Skin of body (tissue), 2 donors: ENCODE measurements around the gene REXO5. TPM values are rescaled to one million over a fixed set of nuclear protein-coding genes. Genes with fewer than 3 reads are reported as not detected.
"Not testable (repeated sequence)": the region's sequence is repeated elsewhere in the genome, so short reads cannot be mapped to it uniquely, and the experiment has no call there.

Experiments used
- DNase-seq: peaks from one replicate; lab custom pipeline; 2025; lab: John Stamatoyannopoulos, UW
- total RNA-seq: library from RNA; depleted of rRNA; stranded (reverse); fragments of >200 nt; gene quantifications from one replicate; pipeline ENCODE4 v1.2.3, GENCODE V29; 2014

REXO5 gene
- total RNA-seq, 1 donor from 2014 or later: 5.3 TPM

DNA sequence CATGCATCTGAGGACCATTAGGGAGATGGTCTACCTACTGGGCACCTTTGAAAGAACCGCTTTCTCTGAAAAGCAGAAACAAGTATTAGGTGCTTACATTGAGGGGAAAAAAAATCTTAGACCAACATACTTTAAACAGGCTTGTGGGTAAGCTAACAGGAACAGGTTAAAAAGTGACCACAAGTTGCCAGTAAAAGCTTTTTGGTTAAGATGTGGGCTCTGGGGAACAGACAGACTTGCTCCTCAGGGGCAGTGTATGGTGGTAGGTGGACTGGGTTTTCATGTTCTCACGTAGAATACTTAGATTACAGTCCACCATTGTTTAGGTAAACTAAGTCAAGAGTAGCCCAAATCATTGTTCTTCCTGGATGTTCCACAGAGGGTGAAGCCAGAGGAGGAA lies 41.2 kb downstream of the REXO5 start:
- DNase-seq: no peak

DNA sequence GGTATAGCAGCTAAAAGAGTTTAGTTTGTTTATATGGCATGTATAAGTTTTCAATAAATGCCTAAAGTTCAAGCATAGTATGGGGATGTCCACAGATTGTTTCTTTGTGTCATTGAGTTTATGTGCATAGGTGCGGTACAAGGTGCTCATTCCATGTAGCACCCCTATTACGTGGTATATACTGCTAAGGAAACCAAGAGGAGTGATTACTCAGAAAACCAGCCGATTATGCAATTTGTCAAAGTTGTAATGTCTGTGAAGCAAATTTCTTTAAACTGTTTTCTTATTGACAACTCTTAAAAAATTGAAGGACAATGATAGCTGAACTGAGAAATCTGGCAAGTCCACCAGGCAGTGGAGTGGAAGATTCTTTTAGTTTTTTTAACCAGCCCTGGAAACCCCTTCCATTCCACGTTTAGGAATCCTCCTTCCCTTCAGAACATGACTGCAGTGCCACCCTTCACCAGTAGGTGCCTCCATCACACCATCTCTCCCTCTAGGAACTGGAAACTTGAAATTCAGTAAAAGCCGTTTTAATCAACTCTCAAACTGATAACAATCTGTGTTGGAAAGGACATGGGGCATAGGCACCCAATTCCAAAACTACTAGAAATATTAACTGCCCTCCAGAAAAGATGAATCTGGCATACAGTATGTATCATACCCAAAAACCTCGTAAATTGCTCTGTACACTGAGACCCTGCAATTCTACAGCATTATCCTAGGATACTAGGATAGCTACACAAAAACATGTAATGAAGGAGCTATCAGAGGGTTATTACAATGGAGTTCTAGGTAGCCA lies 43.5 kb downstream of the REXO5 start:
- peak; percentile 77 for DNase-seq

DNA sequence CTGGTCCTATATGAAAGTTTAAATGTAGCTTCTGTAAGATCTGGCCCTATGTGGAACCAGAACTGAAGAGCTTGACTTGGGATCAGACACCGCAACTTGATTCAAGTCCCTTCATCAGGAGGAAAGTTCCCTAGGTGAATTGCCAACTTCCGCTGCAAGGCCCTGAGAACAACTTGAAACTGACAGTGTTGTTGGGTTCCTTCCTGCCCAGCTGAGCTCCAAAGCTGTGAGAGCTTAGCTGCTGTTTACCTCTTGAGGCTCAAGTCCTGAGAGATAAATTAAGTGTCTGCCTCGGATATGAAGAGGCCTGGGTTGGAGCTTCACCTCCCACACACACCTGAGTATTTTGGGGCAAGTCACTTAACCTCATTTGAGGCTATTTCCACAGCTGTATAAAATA lies 44.7 kb downstream of the REXO5 start:
- DNase-seq: no peak

DNA sequence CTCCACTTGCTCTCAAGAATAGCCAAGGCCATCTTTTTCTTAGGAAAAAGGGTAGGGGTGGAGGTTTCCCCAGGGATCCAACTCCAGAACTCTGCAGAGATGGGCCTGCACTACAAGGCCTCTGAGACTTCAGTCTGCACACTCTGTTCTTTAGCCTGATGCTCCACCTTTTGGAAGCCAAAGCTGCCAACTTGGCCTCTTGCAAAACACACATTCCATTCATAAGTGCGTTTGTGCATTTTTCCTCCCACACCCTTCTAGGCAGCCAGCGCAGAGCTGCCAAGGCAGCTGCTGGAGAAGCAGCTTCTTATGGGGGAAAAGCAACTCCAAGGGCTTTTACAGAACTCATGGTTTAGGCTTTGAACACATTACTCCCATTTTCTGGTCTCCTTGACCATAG lies 45.3 kb downstream of the REXO5 start:
- peak; percentile 85 for DNase-seq

DNA sequence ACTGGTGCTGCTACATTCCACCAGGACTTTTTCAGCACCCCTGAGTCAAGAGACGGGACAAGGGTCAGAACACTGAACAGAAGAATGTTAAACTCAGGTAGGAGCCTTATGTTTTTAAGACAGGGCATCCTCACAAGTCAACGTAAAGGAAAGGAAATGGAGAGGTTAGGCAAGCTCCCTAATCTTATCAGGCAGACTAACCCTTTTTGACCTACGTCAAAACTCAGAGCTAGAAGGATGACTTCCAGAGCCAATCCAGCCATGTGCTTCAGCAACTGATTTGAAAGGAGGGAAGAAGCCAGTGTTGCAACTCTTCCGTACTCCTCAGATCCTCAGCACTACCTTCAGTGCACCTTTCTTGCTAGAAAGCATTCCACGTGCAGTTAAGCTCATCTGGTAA lies 46.8 kb downstream of the REXO5 start:
- no peak for DNase-seq

DNA sequence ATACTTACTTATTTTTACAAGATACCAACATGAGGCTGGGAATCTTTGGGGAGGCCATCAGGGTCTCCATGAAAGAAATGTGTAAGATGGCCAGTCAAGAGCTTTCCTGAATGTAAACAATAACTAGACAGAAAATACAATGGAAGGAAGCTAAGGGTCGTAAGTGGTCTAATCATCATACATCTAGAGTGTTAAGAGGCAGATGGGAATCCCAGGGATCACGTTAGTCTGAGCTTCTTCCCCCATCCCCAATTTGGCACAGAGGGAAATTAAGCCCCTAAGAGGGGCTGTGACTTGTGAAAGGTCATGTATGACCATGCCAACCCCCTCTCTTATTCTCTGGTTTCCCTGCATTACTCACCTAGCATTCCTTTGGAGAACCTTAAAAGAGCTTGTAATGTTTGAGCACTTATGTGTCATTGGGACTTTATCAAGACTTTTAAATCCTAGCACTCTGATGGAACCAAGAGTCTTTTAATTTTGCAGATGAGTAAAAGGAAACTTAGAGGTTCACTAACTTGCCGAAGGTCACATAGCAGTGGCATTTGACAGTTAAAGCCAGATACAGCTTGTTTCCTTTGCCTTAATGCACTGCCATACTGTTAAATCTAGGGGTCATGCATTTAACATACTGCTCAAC lies 47.8 kb downstream of the REXO5 start:
- DNase-seq: no peak

DNA sequence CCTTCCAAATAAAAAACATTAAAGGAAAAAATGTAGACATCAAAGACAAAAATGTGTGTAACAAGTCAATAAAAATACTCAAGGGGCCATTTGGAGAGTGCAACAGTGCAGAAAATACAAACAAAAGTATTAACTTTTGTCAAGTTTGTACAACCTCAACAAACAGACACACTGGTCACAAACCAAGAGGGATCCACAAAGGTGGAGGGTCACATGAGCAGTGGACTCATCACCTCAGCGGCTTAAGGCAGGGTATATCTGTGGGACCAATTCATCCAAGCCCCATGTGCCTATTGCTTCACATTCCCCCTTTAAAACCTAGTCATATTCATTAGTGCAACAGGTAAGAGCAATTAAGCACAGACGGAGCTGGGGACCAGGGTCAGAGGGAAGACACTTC lies 48.6 kb downstream of the REXO5 start:
- no peak for DNase-seq

DNA sequence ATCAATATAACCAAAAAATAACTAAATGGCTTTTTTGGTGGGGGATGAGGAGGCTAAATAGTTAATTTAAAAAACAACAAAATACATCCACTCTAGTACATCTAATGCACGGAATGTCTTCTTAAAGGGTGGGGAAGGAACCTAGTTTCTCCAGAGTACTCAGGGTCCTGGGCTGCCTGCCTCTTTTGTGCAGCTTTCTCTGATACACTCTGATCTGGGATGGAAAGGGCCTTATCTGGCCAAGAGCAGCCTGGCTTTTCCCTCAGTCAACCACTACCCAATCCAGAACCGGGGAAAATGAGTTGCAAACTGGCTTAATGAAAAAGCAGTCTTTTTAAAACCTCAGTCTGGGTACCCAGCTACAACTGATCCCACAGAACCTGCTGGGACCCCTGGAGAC lies 51.0 kb downstream of the REXO5 start:
- no peak for DNase-seq

DNA sequence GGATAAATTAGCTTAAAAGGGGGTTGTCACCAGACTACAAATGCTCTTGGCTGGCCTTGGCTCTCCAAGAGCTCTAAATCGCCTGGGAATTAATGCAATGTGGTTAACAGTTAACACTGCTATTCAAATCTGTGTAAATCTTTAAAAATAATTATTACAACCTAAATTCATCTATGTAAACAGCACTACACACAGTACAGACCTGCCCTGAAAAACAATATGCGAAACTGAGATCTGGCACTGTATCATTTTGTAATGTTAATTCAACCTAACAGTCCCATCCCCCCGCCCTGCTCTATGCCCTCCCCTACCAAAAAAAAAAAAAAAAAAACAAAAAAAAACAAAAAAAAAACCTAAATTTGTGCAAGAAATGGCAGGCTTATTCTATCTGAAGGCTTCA lies 52.9 kb downstream of the REXO5 start:
- DNase-seq: no peak

DNA sequence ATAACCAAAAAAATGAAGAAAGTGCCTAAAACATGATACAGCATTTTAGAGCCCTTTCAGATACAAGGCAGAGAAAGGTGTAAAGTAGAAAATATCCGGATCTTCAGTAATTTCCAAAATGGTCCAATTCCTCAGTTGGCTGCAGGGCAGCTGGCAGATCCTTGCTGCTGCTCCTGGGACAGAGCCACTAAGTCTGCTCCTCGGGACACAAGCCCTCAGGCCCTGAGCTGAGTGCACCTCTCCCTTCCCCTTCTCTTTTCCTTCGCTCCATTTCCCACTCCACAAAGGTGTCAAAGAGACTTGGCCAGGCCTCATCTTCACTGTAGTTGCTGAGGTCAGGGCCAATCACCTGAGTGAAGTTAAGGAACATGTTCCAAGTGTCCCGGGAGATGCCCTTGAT lies 53.4 kb downstream of the REXO5 start:
- no peak for DNase-seq

DNA sequence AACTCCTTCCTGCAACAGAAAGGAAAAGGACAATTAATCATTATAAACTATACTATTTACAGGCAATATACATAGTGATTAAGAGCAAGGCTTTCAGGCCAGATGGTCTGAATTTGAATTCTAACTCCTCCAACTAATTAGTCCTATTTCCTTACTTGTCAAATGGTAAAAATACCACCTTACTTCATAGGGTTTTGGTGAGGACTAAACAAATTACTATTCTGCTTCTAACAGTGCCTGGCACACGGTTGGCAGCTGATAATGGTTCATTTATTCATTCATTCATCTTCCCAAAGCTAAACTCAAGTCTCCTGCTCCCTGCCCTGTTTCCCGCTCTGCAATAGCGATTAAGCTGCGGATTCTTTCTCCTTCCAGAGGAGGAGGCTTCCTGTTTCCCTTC lies 54.0 kb downstream of the REXO5 start:
- DNase-seq: no peak

DNA sequence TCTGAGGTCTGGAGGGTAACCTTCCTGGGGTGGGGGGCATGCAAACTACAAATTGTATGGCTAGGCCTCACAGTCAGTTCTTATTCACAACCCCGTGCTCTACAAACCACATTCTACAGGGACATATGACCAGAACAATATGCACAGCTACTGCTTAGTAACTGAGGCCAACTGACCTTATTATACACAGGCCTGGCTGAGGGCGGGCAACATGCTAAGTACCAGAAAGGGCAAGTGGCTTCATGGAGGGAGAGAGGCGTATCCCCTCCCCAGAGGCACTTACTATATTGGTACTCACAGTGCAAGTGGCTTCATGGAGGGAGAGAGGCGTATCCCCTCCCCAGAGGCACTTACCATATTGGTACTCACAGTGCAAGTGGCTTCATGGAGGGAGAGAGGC lies 54.7 kb downstream of the REXO5 start:
- DNase-seq: not testable (repeated sequence)

DNA sequence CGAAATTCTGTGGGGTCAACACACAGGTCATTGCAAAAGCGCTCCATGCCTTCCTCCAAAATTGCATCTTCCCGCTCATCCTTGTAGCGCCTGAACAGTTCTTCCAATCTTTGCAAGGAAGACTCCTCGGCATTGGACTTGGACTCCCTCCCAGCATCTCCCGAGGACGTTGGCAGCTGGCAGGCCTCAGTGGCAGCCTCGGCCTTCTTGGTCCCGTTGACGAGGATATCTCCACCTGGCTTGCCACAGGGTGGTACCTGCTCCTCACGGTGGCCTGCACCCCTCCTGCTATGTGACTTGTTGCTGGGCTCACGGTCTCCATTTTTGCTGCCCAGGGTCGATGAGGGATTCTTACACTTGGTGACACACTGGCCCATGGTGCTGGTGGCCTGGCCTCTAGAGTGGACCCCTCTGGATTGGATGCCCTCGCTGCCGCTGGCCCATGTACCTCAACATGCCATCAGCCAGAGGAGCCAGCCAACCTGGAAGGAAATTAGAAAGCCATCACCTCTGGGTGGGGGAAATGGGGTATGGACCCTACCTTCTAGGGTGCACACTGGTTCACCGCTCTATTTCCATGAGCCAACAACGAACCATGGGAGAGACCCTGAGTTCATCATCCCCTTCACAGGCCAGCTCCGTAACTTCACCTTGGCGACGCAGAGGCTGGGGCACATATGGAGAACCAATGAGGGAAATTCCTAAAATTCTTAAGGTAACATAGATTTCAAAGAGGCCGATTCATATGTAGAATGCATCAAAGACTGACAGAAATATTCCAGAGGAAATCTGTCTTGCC lies 56.0 kb downstream of the REXO5 start:
- no peak for DNase-seq

DNA sequence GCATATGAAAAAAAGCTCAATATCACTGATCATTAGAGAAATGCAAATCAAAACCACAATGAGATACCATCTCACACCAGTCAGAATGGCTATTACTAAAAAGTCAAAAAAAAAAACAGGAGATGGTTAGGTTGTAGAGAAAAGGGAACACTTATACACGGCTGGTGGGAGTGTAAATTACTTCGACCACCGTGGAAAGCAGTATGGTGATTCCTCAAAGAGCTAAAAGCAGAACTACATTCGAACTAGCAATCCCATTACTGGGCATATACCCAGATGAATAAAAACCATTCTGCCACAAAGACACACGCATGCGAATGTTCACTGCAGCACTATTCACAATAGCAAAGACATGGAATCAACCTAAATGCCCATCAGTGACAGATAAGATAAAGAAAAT lies 58.0 kb downstream of the REXO5 start:
- not testable (repeated sequence) for DNase-seq

DNA sequence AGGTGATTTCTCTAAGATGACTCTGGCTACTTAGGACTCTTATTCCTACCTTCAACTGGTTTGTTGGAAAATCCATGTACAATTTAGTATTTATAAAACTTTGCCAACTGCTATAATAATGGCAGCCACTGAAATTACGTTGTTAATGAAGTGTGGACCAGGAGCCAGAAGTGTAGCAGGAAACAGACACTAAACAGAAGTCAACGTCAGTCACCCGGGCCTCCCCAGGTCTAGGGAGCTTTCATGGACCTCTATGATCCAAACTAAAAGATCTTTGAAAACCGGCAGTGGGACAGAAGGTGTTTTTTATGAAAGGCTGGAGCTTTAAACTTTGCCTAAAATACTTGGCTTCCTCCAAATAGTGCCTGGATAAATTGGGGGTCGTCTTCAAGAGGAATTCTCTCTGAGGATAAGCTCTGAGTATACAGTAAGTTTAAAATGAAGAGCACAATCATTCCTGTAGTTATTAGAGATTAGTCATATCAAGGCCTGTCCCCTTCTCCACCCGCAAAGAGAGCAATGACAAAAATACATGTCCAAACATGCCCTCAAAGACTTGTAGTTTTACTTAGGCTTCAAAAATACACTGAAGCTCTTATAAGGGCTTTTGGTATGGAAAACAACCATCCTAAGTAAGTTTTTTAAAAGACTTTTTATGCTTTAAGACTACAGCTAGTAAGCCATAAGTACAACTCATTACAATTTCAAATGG lies 59.2 kb downstream of the REXO5 start:
- DNase-seq: no peak

DNA sequence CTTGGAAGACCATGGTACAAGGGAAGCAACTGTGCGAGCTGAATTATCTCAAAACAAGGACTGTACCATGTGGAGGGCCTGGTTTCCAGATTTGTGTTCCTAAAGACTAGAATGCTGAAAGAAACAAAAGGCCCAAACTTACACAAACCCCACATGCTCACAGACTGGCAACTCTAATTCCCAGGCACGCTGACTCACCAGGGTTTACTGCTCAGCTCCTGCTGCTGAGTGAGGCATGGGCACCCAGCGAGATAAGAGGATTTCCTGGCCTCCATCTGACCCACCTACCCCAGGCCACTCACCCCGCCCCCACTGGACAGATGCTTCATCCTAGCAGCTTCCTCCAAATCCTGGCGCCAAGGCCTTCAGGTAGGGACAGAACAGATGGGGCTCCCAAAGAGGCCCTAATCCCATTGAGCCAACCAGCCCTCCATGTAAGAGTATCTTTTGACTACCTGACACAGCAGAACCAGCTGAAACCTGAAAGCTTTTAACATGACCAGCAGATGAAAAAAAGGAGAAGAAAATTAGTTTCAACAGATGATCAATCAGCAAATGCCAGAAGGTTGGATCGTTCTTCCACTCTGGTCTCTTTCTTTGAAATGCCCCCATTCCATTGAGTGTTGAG lies 59.9 kb downstream of the REXO5 start:
- peak; percentile 71 for DNase-seq

DNA sequence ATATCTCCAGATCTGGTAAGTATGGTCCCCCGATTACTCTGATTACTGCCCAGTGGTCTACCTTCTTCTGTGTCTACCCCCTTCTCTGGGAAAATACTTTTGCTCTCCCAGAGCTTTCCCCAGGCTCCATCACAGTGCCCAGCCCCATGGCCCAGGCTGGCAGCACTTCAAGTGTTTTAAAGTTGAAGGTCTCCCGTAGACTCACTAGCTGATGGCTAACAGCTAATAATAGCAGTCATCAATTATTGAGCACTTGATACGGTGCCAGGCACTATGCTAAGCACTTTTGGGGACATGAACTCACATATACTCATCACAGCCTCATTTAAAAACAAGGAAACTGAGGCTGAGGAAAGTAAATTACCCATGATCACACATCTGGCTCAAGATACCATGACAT lies 60.5 kb downstream of the REXO5 start:
- DNase-seq: no peak

DNA sequence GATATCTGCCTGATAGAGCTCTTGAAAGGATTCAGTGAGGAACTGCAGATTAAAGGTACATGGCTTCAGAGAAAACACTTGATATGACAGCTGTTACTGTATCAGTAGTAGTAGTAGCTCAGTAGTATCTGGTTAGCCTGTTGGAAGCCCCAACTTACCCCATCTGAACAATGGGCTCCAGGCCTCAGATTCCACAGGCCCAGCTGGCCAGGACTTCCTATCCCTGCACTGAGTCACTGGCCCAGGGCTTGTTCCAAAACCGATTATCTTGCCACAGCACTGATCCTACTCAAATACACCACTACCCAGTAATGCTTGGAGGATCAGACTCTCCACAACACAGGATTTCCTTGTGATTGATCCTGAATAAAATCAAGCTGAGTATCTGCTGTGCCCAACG lies 61.3 kb downstream of the REXO5 start:
- no peak for DNase-seq

DNA sequence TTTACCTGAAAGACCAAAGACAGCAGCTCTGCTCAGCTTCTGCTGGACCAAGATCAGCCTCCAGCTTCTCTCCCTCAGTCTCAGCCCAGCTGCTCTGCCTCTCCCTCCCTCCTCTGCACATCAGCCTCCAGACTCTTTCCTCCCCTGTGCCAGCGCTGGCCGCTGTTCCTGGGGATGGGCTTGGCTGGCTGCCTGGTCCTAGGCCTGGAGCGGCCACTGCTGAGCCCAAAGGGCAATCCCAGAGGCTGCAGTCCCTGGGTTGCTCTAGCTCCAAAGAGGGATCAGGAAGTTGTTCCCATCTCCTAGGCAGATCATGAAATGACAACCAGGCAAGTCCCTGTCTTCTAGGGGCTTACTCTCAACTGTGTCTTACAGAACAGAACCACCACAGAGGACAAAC lies 62.6 kb downstream of the REXO5 start:
- no peak for DNase-seq

DNA sequence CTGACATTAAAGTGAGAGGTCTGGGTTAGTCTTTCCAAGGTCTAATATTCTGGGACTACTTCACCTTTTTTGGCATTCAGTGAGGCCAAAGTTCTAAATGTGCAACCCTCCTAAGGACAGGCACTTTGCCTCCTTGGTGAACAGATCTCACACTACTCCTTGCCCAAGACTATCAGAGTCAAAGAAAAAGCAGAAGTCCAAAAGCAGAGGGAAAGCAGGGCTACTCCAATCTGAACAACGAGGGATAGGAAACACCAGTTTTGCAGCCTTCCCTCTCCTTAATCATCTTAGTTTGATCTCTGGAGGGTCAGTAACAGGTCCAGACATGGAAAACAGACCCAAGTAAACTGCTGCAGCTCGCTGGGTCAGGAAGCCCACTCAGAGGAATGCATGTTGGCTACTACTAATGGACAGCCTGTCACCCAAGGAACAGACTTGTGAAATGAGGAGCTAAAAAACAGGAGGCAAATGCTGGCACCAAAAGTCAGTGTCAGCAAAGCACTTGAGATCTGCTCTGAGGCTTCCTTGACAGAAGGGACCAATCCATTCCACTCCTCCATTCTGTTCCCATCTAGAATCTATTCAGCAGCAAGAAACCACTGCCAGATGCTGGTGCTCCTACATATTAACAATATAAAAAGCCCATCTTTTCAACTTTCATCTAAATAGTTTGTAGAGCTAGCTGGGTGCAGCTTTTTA lies 63.9 kb downstream of the REXO5 start:
- no peak for DNase-seq

DNA sequence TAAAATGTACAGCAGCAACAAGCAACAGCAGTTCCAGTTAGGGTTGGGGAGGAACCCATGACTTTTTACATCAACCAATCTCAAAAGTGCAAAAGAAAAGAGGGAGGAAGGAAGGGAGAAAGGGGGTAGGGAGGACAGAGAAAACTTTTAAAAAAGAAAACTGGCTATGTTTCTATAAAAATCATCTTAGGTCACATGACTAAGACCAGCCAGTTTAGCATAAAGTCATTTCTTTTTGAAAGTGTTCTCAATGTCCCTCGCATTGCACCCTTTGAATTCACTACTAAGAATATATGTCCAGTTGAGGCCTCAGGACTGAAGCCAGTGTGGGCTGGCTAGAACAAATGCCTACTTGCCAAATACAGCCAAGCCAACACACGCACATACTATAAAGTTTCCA lies 64.9 kb downstream of the REXO5 start:
- DNase-seq: no peak
